K562 (cell line): ENCODE results near the gene RAD51AP1. TPM values are rescaled to one million over a fixed set of nuclear protein-coding genes. Genes with fewer than 3 reads are reported as not detected.
A peak's percentile ranks its signal among the peaks of the same experiment; 100 is the strongest.

Source experiments
- HNRNPLL ChIP-seq: fragments of 200-400 bp; formaldehyde crosslinking; IDR thresholded peaks from 2 replicates; pipeline ENCODE4 v1.6.1; 2017; ENCODE audit warnings: low read length, low read depth, mild to moderate bottlenecking; ENCODE audit not compliant: poor library complexity, severe bottlenecking
- HNRNPUL1 ChIP-seq: fragments of 200-400 bp; formaldehyde crosslinking; IDR thresholded peaks from 2 replicates; pipeline ENCODE4 v1.6.1; 2017; ENCODE audit warnings: low read length
- L3MBTL2 ChIP-seq: fragments of 450-650 bp; IDR thresholded peaks from 2 replicates; pipeline ENCODE4 v1.6.1; 2016; ENCODE audit warnings: mild to moderate bottlenecking, moderate library complexity
- NFRKB ChIP-seq: fragments of 450-650 bp; IDR thresholded peaks from 2 replicates; pipeline ENCODE4 v1.6.1; 2016; ENCODE audit warnings: low read depth
- NKRF ChIP-seq: fragments of 450-650 bp; IDR thresholded peaks from 2 replicates; pipeline ENCODE4 v1.6.1; 2016; ENCODE audit warnings: borderline replicate concordance
- NR2C1 ChIP-seq, 2 experiments: fragments of 450-650 bp; IDR thresholded peaks; 2 replicates each; pipeline ENCODE4 v1.6.1; 2017; ENCODE audit warnings: mild to moderate bottlenecking in 2 of 2, antibody characterized with exemption in 1 of 2, inconsistent platforms in 1 of 2, missing compliant biosample characterization in 1 of 2, missing genetic modification characterization in 1 of 2
- RREB1 ChIP-seq: fragments of 250-450 bp; sonication (Bioruptor Pico); IDR thresholded peaks from 2 replicates; pipeline ENCODE4 v1.4.0; 2020
- ZBTB40 ChIP-seq, 2 experiments: fragments of 450-650 bp in 1 of 2; sonication (generic) in 1 of 2; formaldehyde crosslinking in 1 of 2; IDR thresholded peaks; 2 replicates each; pipeline versions ENCODE4 v1.7.1 to v1.9.0; 2016 to 2022; ENCODE audit warnings: inconsistent platforms in 1 of 2, mild to moderate bottlenecking in 1 of 2, missing genetic modification reagents in 1 of 2
- ZNF436 ChIP-seq: fragments of 250-450, 450-650 bp; sonication (Bioruptor Pico); formaldehyde crosslinking; IDR thresholded peaks from 2 replicates; pipeline ENCODE4 v1.7.0; 2020; ENCODE audit warnings: mild to moderate bottlenecking
- ZNF79 ChIP-seq: fragments of 250-450 bp; sonication (Bioruptor Pico); IDR thresholded peaks from 2 replicates; pipeline ENCODE4 v1.4.0; 2020; ENCODE audit warnings: low read depth, mild to moderate bottlenecking, moderate library complexity
- polyA plus RNA-seq, 8 experiments: library from polyadenylated mRNA; depleted of rRNA in 4 of 8; stranded (reverse) in 5 of 8; unstranded in 3 of 8; fragments of >200 nt; fragmentation: Nextera tagmentation in 2 of 8; fragmentation: Illumina TruSeq in 1 of 8; extraction: Ambion mirVana in 2 of 8; extraction: Trizol in 1 of 8; gene quantifications; 2 replicates each; pipeline versions ENCODE4 v1.2.1 to v1.2.3, GENCODE V29; 2011 to 2014; ENCODE audit warnings: inconsistent platforms in 1 of 8, missing spikeins in 1 of 8
- total RNA-seq, 7 experiments: library from RNA; depleted of rRNA in 6 of 7; stranded (reverse); fragments of >200 nt in 6 of 7; fragmentation: Illumina TruSeq in 2 of 7; extraction: Trizol in 2 of 7; gene quantifications; 2 replicates each; pipeline versions ENCODE4 v1.2.1 to v1.2.3, GENCODE V29; 2011 to 2021; ENCODE audit warnings: low replicate concordance in 1 of 7

Gene RAD51AP1
- total and polyA plus RNA-seq, 9 of the 15 experiments (the other 6 are each of a cell fraction or from before 2014, with no cell fraction given), result 43.8 to 111 (median 89.1) TPM

- TF ChIP-seq HNRNPLL (no peak), NFRKB (no peak), L3MBTL2 (peak; percentile 68), NKRF (peak; percentile 60; the same call in 1 of the 2 replicates), NR2C1 (IDR thresholded peaks at IDR 0.05) (no peak), NR2C1 (tag; IDR thresholded peaks at IDR 0.05) (no peak), ZNF79 (CRISPR knock-in tag) (no peak), ZBTB40 (IDR thresholded peaks at IDR 0.05) (no peak), ZBTB40 (CRISPR knock-in tag; IDR thresholded peaks at IDR 0.05) (no peak), ZNF436 (CRISPR knock-in tag) (no peak), RREB1 (CRISPR knock-in tag) (no peak), HNRNPUL1 (no peak)
These were observed 66.0 kb downstream of the RAD51AP1 start (continued) for GRCh38 chr12:4604684-4605193.
